Activated T-cell treated with anti-CD3 and anti-CD28 coated beads, Interleukin-2, amount 50 U/mL, for 72 hours (primary cell): ENCODE measurements around the gene RHOB. TPM values are rescaled to one million over a fixed set of nuclear protein-coding genes. Genes with fewer than 3 reads are reported as not detected.
"Not testable (repeated sequence)": the region's sequence is repeated elsewhere in the genome, so short reads cannot be mapped to it uniquely, and the experiment has no call there.

Experiments
- ATAC-seq, 2 donors: fragments of 150-1000 bp; cut with Tn5 transposase; replicated peaks in 1 of 2; 2 replicates each; pipeline ENCODE4 v1.10.0; 2021; ENCODE audit warnings: moderate library complexity in 2 of 2, mild to moderate bottlenecking in 1 of 2
- DNase-seq, 2 donors: peaks; one replicate each; pipeline ENCODE4 v3.0.0; 2021 to 2022; ENCODE audit warnings: mixed read lengths in 1 of 2
- H3K27ac Mint-ChIP-seq: one replicate; pipeline ENCODE4 v1.8.0; 2022; ENCODE audit warnings: mild to moderate bottlenecking, moderate library complexity, mixed read lengths
- H3K27me3 Mint-ChIP-seq: one replicate; pipeline ENCODE4 v1.8.0; 2022; ENCODE audit warnings: low read depth, mixed read lengths
- H3K36me3 Mint-ChIP-seq, 2 donors: one replicate each; pipeline ENCODE4 v1.8.0; 2022; ENCODE audit warnings: mixed read lengths in 2 of 2, mild to moderate bottlenecking in 1 of 2; ENCODE audit not compliant: insufficient read depth in 2 of 2
- H3K4me1 Mint-ChIP-seq: one replicate; pipeline ENCODE4 v1.8.0; 2022; ENCODE audit warnings: low read depth, mixed read lengths
- H3K4me3 Mint-ChIP-seq, 2 donors: one replicate each; pipeline ENCODE4 v1.8.0; 2022; ENCODE audit warnings: mild to moderate bottlenecking in 2 of 2, mixed read lengths in 2 of 2, moderate library complexity in 2 of 2
- H3K9me3 Mint-ChIP-seq, 2 donors: one replicate each; pipeline ENCODE4 v1.8.0; 2022; ENCODE audit warnings: mixed read lengths in 2 of 2
- total RNA-seq, 2 donors: library from RNA; stranded (reverse); gene quantifications; one replicate each; pipeline ENCODE4 v1.2.3, GENCODE V29; 2022

Gene RHOB
- total RNA-seq, 2 donors from 2014 or later = 17.5 to 44.7 TPM

DNA sequence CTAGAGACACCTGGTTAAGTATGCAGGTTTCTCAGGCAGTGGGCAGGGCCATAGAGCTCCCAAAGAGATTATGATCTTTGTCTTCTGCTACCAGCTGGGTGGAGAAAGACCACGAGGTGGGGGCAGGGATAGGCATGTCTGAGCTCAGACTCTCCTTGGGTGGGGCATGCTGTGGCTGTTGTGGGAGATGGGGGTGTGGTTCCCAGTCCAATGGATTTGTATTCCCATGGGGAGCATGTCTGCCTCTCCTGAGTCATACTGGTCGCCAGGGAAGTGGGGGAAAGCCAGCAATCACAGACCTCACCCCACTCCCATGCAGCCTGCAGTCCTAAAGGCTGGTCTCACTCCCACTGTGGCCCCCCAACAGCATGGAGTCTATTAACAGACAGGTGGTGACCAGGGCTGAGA is 31.4 kb upstream of the RHOB start:
- no peaks in the 10 kb centered on the region for H3K4me1 Mint-ChIP-seq
- DNase-seq (no peak), ATAC-seq (no peak)
- peaks cover 14% of the 10 kb centered on the region for H3K27me3 Mint-ChIP-seq
- peaks cover 0 to 1% of the 10 kb centered on the region in 2 donors for H3K36me3 Mint-ChIP-seq
- H3K27ac Mint-ChIP-seq = no peak overlapping the region
- H3K4me3 Mint-ChIP-seq = no peak overlapping the region
- no peaks in the 10 kb centered on the region for H3K9me3 Mint-ChIP-seq

DNA sequence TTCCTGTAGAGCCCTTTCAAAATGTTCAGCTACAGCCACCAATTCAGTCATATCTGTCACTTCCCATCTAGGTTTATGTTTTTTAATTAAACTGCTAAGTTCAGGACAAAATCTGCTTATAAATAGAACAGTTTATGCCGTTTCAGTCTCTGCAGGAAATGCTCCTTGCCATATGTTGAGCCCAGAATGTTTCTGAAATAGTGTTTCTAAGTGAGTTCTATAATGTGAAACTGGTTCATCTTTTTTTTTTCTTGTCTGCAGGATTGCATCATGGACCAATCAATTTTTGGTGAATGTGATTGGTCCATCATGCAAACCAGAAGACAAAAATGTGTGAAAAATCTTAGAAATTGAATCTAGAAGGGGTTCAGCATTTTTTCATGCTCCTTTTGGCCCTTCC is 30.2 kb upstream of the RHOB start:
- ATAC-seq = no peak
- no peak overlapping the region for H3K27ac Mint-ChIP-seq
- no peak for DNase-seq
- no peaks in the 10 kb centered on the region for H3K4me1 Mint-ChIP-seq
- H3K4me3 Mint-ChIP-seq = no peak overlapping the region
- peaks cover 0 to 1% of the 10 kb centered on the region in 2 donors for H3K36me3 Mint-ChIP-seq
- H3K9me3 Mint-ChIP-seq = no peaks in the 10 kb centered on the region
- peaks cover 14% of the 10 kb centered on the region for H3K27me3 Mint-ChIP-seq

DNA sequence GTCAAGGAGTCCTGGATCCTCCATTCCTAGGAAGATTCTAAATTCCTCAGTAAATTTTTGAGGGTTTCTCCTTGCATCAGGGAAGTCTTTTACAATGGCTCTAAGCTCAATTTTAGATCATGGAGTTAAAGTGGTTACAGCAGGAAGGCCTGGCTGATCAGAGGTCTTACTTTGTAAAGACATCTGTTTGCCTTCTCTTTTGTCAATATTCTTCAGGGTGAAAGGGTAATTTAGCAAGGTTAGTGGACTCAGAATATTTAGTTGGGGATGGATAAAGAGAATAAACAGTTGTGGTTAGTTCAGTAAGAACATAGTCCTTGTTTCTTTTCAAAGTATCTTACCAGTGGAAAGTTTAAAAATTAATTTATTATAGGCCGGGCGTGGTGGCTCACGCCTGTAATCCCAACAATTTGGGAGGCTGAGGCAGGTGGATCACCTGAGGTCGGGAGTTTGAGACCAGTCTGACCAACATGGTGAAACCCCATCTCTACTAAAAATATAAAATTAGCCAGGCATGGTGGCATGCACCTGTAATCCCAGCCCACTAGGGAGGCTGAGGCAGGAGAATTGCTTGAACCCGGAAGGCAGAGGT is 29.5 kb upstream of the RHOB start:
- H3K27ac Mint-ChIP-seq, ATAC-seq, H3K4me3 Mint-ChIP-seq, DNase-seq, H3K4me1 Mint-ChIP-seq, H3K9me3 Mint-ChIP-seq, H3K36me3 Mint-ChIP-seq: not testable (repeated sequence)
- peaks cover 14% of the 10 kb centered on the region for H3K27me3 Mint-ChIP-seq

DNA sequence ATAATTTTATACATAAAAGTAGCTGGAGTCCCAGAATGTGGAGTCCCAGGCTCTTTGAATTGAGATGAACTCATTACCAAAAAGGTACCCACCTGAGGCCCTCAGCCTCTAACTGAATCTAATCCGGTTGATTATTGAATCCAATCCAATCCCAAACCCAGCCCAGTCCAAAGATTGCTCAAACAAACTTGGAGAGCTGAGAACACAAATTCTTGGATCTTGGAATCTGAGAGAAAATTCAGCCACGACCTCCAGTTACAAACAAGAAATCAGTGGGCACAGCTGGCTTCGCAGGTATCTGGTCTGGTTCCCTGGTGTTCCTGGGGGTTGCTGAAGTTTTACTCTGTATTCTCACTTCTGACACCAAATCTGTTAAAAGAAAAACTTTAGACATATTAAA is 28.4 kb upstream of the RHOB start:
- no peaks in the 10 kb centered on the region for H3K9me3 Mint-ChIP-seq
- no peaks in the 10 kb centered on the region for H3K4me1 Mint-ChIP-seq
- peaks cover 0 to 1% of the 10 kb centered on the region in 2 donors for H3K36me3 Mint-ChIP-seq
- peaks cover 14% of the 10 kb centered on the region for H3K27me3 Mint-ChIP-seq
- ATAC-seq (no peak), DNase-seq (no peak)
- no peak overlapping the region for H3K27ac Mint-ChIP-seq
- H3K4me3 Mint-ChIP-seq = no peak overlapping the region

DNA sequence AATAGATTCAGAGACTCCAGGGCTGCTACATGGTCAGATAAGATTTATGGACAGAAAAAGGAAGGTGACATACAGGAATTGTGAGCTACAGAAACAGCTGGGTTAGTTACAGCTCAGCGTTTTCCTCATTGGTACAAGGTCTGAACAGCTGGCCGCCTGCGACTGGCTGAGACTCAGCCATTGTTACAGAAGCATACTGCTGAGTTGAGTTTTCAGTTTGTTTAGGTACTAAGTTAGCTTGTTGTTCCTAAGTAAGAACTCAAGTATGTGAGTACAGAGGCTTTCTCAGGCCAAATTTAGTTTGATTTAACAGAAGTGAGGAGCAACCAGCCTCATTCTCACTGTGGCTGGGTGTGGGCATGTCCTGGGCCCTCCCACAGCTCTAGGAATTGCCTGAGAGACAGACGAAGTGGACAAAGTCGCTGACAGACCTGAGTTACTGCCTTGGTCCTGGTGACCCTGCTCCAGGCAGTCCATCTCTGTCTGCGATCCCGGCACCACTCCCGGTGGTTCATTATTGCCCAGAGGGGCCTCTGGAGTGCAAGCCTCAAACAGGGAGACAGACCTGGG is 27.8 kb upstream of the RHOB start:
- Mint-ChIP-seq H3K4me3 (no peak overlapping the region), H3K27me3 (peaks cover 14% of the 10 kb centered on the region), H3K9me3 (no peaks in the 10 kb centered on the region), H3K27ac (no peak overlapping the region), H3K36me3 (peaks cover 0 to 1% of the 10 kb centered on the region in 2 donors), H3K4me1 (no peaks in the 10 kb centered on the region)
- ATAC-seq (no peak), DNase-seq (no peak)

DNA sequence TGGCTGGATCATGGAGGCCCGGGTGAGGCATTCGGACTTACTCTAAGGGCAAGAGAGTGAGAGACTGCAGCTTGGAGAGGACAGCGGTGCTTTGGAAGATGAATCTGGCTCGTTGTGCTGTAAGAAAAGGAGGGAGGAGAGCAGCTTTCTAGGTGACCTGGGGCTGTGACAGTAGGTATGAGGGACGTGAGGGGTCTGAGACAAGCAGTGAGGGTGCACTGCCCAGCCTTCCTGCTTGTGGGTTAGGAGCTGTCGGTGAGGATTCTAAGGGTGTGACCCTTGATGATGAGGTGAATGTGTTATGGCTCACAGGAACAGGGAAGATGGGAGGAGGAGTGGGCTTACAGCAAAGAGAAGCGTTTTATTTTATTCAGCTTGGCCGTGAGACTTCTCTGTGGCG is 27.1 kb upstream of the RHOB start:
- H3K27me3 Mint-ChIP-seq = peaks cover 14% of the 10 kb centered on the region
- H3K9me3 Mint-ChIP-seq = no peaks in the 10 kb centered on the region
- no peak overlapping the region for H3K27ac Mint-ChIP-seq
- ATAC-seq (no peak), DNase-seq (no peak)
- H3K36me3 Mint-ChIP-seq = peaks cover 0 to 1% of the 10 kb centered on the region in 2 donors
- H3K4me3 Mint-ChIP-seq = no peak overlapping the region
- peaks cover 3% of the 10 kb centered on the region for H3K4me1 Mint-ChIP-seq

DNA sequence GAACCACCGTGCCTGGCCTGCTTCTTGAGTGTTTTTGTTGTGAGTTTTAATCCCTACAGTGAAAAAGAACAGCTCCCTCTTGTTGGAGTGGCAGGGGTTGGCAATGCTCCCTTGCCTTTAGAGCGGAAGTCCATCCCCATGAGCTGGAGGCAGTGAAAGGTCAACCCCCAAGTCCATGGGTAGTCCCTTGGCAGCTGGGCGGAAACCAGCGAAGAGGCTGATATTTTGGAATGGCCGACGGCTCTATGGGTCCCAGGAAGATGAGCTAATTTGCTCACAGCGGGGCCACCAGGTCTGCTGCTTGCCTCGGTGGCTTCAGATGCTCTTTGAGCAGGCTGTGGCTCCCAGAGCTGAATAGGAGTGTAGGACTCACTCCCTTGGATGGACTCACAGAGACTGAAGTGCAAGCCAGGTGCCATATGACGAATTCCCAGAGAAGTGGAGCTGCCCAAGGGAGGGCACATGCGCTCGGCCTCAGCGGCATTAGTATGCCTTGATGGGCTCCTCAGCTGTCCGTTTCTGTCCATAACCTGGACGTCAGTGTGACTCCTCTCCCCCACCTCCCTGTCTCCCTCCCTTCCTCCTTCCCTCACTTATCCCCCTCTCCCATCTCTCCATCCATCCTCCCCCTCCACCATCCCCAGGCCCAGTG is 25.4 kb upstream of the RHOB start:
- Mint-ChIP-seq H3K4me3 (no peak overlapping the region), H3K27me3 (peaks cover 14% of the 10 kb centered on the region)
- DNase-seq = no peak

DNA sequence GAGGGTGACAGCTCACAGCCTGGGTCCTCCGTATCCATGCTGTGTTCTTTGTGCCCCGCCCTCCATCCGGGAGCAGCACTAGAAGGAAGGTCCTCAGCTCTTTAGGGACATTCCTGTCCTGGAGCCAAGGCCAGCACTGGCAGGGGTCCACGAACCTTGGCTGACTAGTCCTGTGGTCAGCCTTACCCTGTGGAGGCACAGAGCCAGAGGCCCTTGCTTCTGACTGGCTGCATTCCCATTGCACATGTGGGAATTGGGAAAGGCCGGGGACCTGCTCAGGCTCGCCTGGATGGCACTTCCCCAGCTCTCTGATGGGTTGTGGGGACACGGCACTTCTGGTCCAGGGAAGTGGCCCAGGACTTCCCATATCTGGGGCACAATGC is 24.9 kb upstream of the RHOB start:
- Mint-ChIP-seq H3K27ac (no peak overlapping the region), H3K36me3 (no peaks in the 10 kb centered on the region), H3K4me3 (no peak overlapping the region), H3K4me1 (peaks cover 11% of the 10 kb centered on the region), H3K27me3 (peaks cover 9% of the 10 kb centered on the region), H3K9me3 (no peaks in the 10 kb centered on the region)
- ATAC-seq (no peak), DNase-seq (no peak)

More for the DNA sequence above, 25.4 kb upstream of the RHOB start:
- no peak for ATAC-seq
- H3K4me1 Mint-ChIP-seq = peaks cover 11% of the 10 kb centered on the region
- H3K9me3 Mint-ChIP-seq = no peaks in the 10 kb centered on the region
- H3K27ac Mint-ChIP-seq = no peak overlapping the region
- no peaks in the 10 kb centered on the region for H3K36me3 Mint-ChIP-seq

DNA sequence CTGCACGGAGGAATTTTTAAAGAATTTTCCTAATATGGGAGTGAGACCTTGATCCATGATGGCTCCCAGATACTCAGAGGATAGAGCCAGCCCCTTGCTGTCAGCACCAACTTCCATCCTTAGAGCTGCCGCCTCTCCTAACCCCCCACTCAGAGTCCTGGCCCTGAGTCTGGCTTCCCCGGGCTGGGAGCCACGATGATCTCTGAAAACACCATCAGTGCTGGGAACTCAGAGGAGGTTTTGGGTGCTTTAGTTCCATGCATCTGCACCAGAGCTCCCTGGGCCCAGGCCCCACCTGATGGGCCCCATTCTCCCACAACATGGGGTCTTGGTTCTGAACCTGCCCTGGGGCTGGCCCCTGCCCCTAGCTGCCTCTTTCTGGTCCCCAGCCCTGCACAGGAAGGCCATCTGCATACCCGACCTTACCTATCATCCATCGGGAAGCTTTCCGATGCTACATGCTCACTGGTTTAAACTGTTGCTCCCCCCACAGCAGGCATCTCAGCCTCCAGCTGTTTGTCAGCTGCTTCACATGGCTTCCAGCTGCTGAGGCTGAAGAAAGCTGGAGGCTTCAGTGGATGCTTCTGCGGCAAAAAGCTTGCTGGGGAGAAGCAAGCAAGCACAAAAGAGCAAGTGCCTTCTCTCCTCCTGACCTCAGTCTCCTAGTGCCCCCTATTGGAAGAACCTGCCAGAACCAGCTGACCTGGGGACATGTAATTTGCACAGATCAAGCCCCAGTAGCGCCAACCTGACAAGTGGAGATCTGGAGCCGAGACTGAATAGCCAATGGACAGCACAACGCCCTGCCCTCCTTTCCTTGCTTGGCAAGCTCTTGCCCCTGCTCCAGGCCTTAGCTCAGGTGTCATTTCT is 24.2 kb upstream of the RHOB start:
- peak in 1 of 2 donors; percentile 38 for ATAC-seq
- Mint-ChIP-seq H3K27me3 (peaks cover 6% of the 10 kb centered on the region), H3K36me3 (peaks cover 1 to 2% of the 10 kb centered on the region in 2 donors), H3K27ac (no peak overlapping the region), H3K4me1 (peaks cover 11% of the 10 kb centered on the region), H3K9me3 (peaks cover 0 to 3% of the 10 kb centered on the region in 2 donors), H3K4me3 (no peak overlapping the region)
- DNase-seq = peak; percentile 18 to 19

DNA sequence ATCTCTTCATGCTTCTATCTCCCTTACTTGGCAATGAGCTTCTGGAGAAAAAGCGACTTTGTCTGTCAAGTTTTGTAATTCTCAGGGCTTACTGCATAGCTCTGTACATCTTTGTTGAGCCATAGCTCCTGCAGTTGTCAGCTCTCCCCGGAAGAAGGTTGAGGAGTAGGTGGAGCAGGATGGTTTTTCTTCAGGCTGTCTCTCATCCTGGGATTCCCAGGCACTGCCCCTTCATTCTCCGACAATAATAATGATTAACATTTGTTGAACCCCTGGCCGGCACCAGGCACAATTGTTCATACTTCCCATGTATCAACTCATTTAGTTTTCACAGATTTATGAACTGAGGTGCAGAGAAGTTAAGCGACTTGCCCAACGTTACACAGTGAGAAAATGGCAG is 23.5 kb upstream of the RHOB start:
- no peak overlapping the region for H3K27ac Mint-ChIP-seq
- peaks cover 1 to 2% of the 10 kb centered on the region in 2 donors for H3K36me3 Mint-ChIP-seq
- peaks cover 0 to 3% of the 10 kb centered on the region in 2 donors for H3K9me3 Mint-ChIP-seq
- no peak overlapping the region for H3K4me3 Mint-ChIP-seq
- peaks cover 11% of the 10 kb centered on the region for H3K4me1 Mint-ChIP-seq
- ATAC-seq (no peak), DNase-seq (no peak)
- peaks cover 1% of the 10 kb centered on the region for H3K27me3 Mint-ChIP-seq

DNA sequence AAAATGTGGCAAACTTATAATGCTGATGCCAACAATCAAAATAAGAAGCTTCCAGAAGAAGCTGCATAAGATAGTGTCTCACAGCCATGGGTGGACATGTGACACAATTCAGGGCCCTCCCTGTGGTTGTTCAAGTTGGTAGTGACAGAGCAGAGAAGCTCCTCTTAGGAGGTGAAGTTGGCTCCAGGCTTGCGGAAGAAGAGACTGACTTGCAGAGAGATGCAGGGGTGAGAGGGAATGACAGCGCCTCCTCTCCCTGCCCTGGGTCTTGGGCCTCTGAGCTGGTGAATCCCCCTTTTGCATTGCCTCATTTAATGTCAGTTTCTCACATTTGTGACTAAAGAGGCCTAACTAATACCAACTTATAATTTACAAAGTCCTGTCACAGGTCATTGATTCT is 23.0 kb upstream of the RHOB start:
- peaks cover 0 to 3% of the 10 kb centered on the region in 2 donors for H3K9me3 Mint-ChIP-seq
- H3K36me3 Mint-ChIP-seq = peaks cover 1 to 2% of the 10 kb centered on the region in 2 donors
- H3K4me3 Mint-ChIP-seq = no peak overlapping the region
- no peak for DNase-seq
- no peak overlapping the region for H3K27ac Mint-ChIP-seq
- H3K27me3 Mint-ChIP-seq = no peaks in the 10 kb centered on the region
- H3K4me1 Mint-ChIP-seq = peaks cover 11% of the 10 kb centered on the region
- no peak for ATAC-seq

DNA sequence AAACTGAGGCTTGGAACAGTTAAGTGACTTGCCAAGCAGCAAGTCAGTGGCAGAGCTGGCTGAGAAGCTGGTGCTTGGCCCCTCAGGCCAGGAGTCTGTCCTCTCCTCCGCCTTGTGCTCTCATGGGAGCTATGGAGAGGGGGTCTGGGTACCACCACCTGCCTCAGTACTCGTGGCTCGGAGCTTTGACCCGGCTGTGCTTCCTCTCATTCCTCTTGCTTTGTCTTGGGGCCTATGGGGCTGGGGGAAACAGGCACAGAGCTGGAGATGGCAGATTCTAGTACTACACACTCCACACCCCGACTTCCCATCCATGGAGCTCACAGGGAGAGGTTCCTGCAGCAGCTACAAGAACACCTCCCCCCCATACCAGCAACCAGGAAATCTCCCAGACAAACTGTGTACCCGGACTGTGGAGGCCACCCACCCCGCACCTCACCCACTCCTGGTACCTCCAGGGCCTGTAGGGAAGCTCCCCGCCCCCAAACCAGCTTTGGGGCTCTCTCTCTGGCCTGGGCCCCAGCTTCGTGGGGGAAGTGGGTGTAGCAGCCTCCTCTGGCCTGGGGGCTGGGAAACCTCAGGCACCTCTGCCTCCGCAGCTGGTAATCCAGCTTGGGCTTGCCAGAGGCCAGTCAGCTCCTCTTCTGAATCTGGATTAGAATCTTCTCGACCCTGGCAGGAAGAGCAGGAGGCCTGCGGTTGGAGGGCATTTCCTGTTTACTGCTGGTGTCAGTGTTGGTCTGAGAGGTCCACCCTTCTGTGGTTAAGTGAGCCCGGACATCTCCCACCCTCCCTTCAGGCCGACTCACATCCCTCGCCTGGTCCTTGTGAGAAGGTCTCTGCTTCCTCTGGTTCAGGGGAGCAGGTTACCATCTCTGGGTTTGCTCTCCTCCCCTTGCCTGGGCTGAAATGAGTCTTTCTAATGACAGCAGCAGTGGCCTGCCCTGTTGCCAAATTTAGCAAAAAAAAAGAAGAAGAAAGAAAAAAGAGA is 22.3 kb upstream of the RHOB start:
- peak in 1 of 2 donors; percentile 12 for DNase-seq
- Mint-ChIP-seq H3K4me1 (peaks cover 11% of the 10 kb centered on the region), H3K36me3 (peaks cover 1 to 2% of the 10 kb centered on the region in 2 donors), H3K27me3 (peaks cover under 1% of the 10 kb centered on the region), H3K4me3 (peak overlapping the region; percentile 31 to 35), H3K9me3 (peaks cover 0 to 3% of the 10 kb centered on the region in 2 donors), H3K27ac (peak overlapping the region; percentile 20)
- peak; percentile 44 to 61 for ATAC-seq
